ENCODE results near the gene EML6.

EML6 gene

GRCh38 chr2:55018619-55019018 is 295.2 kb downstream of the EML6 start:
- H3K27ac ChIP-seq: no peak overlapping the region
- TF ChIP-seq CTCF (conservative IDR thresholded peaks at IDR 0.05): no peak

GRCh38 chr2:55019526-55020258 is 296.2 kb downstream of the EML6 start:
- no peak for TF ChIP-seq CTCF (conservative IDR thresholded peaks at IDR 0.05)
- no peak overlapping the region for H3K27ac ChIP-seq
